DMS 273 (cell line): ENCODE results near the gene TRDMT1.
A peak's percentile ranks its signal among the peaks of the same experiment; 100 is the strongest.

Experiments used
- DNase-seq: peaks from one replicate; lab custom pipeline; 2025; ENCODE audit not compliant: unreplicated experiment; lab: John Stamatoyannopoulos, UW

Gene TRDMT1

GRCh38 chr10:17232276-17232960 lies 30.9 kb upstream of the TRDMT1 start:
- no peak for DNase-seq

DNA sequence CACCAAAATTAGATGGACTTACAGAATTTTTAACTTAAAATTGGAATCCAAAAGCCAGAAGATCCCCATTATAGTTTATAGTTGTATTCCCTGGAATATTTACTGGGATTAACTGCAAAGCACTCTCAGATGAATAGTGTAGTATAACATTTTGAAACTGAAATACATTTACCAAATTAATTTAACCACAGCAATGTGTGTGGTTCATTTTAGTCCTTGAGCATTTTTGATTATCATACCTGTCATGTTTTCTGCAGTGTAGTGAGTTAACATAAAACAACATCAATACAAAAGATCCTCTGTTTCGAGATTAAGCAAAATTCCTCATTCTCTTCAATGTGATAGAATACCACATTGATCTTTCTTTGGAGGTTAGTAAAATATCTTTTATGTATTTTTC lies 30.3 kb upstream of the TRDMT1 start:
- no peak for DNase-seq

DNA sequence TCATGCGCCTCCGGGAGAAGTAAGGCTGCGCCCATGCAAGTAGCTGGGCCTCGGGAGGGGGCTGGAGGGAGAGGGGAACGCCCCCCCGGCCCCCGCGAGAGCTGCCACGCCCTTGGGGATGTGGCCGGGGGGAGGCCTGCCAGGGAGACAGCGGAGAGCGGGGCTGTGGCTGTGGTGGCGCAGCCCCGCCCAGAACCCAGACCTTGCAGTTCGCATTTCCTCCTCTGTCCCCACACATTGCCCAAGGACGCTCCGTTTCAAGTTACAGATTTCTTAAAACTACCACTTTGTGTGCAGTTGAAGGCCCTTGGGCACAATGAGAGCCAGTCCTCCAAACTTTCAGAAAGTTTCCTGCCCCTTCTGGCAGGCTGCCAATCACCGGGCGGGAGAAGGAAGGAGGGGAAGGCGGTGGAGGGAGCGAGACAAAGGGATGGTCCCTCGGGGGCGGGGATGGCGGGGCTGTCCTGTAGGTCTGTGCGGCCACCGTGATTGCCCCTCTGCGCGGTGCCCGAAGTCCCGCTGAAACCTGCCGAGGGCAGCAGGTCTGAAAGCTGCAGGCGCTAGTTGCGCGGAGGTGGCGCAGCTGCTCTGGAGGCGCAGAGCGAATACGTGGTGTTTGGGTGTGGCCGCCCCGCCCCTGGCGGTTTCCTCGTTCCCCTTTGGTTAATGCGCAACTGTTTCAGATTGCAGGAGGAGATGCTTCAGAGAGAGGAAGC lies 28.7 kb upstream of the TRDMT1 start:
- peak; percentile 84 for DNase-seq

DNA sequence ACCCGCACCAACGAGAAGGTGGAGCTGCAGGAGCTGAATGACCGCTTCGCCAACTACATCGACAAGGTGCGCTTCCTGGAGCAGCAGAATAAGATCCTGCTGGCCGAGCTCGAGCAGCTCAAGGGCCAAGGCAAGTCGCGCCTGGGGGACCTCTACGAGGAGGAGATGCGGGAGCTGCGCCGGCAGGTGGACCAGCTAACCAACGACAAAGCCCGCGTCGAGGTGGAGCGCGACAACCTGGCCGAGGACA lies 28.2 kb upstream of the TRDMT1 start:
- no peak for DNase-seq

GRCh38 chr10:17229016-17229716 lies 27.7 kb upstream of the TRDMT1 start:
- peak; percentile 76 for DNase-seq

DNA sequence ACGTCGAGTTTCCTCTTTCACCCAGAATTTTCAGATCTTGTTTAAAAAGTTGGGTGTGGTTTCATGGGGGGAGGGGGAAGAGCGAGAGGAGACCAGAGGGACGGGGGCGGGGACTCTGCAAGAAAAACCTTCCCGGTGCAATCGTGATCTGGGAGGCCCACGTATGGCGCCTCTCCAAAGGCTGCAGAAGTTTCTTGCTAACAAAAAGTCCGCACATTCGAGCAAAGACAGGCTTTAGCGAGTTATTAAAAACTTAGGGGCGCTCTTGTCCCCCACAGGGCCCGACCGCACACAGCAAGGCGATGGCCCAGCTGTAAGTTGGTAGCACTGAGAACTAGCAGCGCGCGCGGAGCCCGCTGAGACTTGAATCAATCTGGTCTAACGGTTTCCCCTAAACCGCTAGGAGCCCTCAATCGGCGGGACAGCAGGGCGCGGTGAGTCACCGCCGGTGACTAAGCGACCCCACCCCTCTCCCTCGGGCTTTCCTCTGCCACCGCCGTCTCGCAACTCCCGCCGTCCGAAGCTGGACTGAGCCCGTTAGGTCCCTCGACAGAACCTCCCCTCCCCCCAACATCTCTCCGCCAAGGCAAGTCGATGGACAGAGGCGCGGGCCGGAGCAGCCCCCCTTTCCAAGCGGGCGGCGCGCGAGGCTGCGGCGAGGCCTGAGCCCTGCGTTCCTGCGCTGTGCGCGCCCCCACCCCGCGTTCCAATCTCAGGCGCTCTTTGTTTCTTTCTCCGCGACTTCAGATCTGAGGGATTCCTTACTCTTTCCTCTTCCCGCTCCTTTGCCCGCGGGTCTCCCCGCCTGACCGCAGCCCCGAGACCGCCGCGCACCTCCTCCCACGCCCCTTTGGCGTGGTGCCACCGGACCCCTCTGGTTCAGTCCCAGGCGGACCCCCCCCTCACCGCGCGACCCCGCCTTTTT lies 26.9 kb upstream of the TRDMT1 start, which contains the start of gene VIM:
Gene VIM (plus strand): TSS at position 151 of the 925 bp plus-strand sequence. CDS start 1,182 bp downstream, outside the sequence.
- DNase-seq = peak; percentile 83

- DNase-seq = peak; percentile 47
Observed at GRCh38 chr10:17227367-17228090, 26.1 kb upstream of the TRDMT1 start.

GRCh38 chr10:17226891-17227303 lies 25.4 kb upstream of the TRDMT1 start:
- no peak for DNase-seq

- no peak for DNase-seq
Observed at GRCh38 chr10:17225808-17226207, 24.3 kb upstream of the TRDMT1 start.

- DNase-seq = no peak
Observed at GRCh38 chr10:17222329-17222728, 20.9 kb upstream of the TRDMT1 start.

DNA sequence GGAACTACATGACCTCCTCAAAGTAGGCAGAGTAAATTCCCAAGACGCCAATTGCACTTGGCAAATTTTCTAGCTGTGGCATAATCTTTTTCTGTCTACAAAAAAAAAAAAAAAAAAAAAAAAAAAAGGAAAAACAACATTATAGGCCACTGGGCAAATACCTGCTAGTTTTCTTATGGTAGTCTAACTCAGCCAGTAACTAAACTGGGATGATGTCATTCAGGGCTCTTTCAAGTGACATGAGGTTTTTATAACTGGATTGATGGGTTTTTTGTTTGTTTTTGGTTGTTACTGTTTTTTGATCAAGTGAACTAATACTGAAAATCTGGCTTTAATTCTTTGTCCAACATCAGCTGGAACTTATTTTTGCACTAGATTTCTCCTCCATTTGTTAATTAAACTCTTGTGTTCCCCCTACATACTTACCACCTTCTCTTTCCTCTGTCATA lies 19.2 kb upstream of the TRDMT1 start:
- no peak for DNase-seq

GRCh38 chr10:17219024-17219423 lies 17.6 kb upstream of the TRDMT1 start:
- no peak for DNase-seq

GRCh38 chr10:17217631-17218232 lies 16.3 kb upstream of the TRDMT1 start:
- DNase-seq = no peak

GRCh38 chr10:17216901-17217395 lies 15.5 kb upstream of the TRDMT1 start:
- no peak for DNase-seq

DNA sequence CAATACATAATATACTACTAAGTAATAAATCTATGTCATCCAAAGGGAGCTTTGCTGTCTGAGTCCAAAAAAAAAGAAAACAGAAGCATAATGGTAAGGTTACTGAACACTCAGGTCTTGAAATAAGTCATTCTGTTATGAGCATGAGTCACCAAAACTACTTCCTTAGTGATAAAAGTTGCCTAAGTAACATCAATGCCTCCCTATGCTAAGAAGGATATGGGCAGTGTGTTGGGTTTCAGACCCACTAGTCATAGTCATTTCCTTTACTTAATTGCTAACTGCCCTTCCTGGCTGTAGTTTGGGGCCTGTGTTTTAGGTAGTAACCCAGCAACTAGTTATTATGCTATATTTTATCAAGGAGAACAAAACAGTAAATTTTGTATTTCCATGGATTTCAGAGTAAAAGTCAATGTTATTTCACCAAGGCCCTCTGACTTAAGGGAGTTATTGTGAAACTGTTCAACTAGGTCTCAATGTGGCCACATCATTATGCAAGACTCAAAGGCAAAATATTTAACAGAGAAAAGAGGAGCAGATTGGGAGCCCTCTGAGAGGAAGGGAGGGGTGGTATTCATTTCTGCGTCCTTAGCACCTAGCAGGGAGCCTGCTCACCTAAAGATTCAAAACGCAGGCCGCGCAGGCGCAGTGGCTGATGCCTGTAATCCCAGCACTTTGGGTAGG lies 14.9 kb upstream of the TRDMT1 start:
- DNase-seq = no peak

GRCh38 chr10:17215782-17216122 lies 14.3 kb upstream of the TRDMT1 start:
- no peak for DNase-seq

DNA sequence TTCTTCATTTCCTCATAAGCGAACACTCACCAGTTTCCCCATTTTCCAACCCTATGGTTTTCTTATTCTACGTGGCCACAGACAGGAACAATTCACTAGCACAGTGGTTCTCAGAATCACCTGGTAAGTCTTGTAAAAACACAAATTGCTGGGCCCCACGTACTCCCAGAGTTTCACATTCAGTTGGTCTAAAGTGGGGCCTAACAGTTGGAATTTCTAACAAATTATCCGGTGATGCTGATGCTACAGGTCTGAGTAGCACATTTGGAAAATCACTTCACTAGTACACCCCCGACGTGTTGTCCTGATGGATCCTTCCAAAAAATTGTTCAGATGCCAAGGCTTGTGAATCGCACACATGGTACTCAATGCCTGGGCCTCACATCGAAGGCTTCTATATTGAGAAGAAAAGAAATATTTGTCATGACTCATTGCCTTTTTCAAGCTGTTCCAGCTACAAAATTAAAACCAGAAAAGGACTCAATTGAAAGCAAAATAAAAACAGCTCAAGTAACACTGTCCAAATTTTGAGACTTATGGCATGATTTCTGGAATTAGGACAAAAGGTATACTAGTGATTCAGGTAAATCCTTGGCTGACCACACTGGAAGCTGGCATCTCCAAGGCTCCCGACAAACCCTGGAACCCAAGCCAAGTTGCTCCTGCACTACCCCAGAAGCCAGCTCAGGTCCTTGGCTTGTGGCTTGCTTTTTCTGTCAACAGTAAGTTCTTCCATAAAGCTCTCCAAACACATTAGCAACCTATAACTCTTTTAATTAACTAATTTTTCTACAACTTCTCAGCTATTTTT lies 13.7 kb upstream of the TRDMT1 start:
- peak; percentile 4 for DNase-seq

DNA sequence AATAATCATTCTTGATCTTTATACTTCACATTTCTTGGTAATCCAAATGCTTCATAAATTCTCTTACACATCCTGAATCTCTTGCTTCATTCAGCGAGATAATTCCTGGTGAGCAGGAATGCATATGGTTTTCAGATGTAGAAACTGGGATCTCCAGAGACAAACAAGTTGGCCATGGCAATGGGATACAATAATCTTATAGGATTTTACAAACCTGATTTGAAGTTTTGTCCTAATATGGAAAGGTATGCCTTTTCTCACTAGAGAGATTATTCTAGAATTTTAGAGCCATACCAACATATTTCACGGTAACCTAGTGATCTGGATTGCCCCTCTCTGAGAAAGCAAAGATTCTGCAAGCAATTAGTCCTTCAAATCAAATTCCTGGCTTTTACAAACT lies 13.1 kb upstream of the TRDMT1 start:
- DNase-seq = no peak
